GM12873 (cell line): ENCODE measurements around the gene CHEK2.

Experiments used
- CTCF ChIP-seq: IDR thresholded peaks from 2 replicates; pipeline ENCODE4 v1.5.1; 2012; ENCODE audit warnings: low read depth, mild to moderate bottlenecking, moderate library complexity, low read length, control low read depth; ENCODE audit not compliant: insufficient read depth; ENCODE audit errors: missing control alignments

CHEK2 gene

GRCh38 chr22:28734393-28734792 is 7.2 kb downstream of the CHEK2 start:
- TF ChIP-seq CTCF = no peak

GRCh38 chr22:28730179-28730578 is 11.4 kb downstream of the CHEK2 start:
- TF ChIP-seq CTCF = no peak

GRCh38 chr22:28728621-28729313 is 12.9 kb downstream of the CHEK2 start:
- TF ChIP-seq CTCF = no peak

GRCh38 chr22:28728002-28728401 is 13.6 kb downstream of the CHEK2 start:
- TF ChIP-seq CTCF = no peak

- TF ChIP-seq CTCF = no peak
These were observed 23.6 kb downstream of the CHEK2 start for GRCh38 chr22:28718044-28718443.

- TF ChIP-seq CTCF = no peak
These were observed 24.9 kb downstream of the CHEK2 start for GRCh38 chr22:28716686-28717085.

GRCh38 chr22:28715611-28716010 is 26.0 kb downstream of the CHEK2 start:
- no peak for TF ChIP-seq CTCF
